Hematopoietic multipotent progenitor cell treated with erythropoietin and hydrocortisone succinate and interleukin-3 and kit ligand, for 4 days (in vitro differentiated cells): ENCODE measurements around the gene IQGAP2.

Experiments used
- DNase-seq: peaks from one replicate; pipeline ENCODE4 v3.0.0-alpha.2; 2015

IQGAP2 gene

GRCh38 chr5:76692651-76693050 lies 289.6 kb downstream of the IQGAP2 start:
- DNase-seq = no peak

GRCh38 chr5:76693141-76693540 lies 290.1 kb downstream of the IQGAP2 start:
- no peak for DNase-seq

- no peak for DNase-seq
Measured at GRCh38 chr5:76694317-76694716, 291.2 kb downstream of the IQGAP2 start.

DNA sequence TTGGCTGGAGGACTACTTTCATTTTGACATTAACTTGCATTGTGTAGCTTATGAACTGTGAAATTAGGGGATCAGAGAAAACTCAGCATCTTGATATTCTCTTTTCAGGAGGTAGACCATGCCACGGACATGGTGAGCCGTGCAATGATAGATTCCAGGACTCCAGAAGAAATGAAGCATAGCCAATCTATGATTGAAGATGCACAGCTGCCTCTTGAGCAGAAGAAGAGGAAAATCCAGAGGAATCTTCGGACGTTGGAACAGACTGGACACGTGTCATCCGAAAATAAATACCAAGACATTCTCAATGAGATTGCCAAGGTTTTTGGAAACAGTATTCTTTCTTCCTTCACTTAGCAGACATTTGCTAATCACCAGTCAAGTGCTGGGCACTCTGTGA lies 292.3 kb downstream of the IQGAP2 start:
- no peak for DNase-seq

DNA sequence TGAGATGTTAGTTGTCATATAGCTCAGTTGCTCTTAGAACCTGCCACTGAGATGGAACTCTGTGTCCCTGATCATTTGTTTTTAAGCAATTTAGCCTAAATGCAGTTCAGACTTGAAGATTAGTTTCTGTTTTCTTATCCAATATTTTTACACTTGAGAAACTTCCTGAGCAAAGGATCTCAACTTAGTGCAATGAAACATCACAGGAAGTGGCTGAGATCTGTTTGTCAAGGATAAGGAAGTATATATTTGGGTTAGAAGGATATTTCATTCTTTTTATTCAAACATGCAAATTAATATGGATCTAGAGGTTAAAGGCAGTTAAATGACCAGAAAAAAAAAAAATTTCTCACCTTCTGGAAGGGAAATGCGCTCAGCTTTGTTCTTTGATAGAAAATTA lies 293.2 kb downstream of the IQGAP2 start:
- peak; percentile 83 for DNase-seq

DNA sequence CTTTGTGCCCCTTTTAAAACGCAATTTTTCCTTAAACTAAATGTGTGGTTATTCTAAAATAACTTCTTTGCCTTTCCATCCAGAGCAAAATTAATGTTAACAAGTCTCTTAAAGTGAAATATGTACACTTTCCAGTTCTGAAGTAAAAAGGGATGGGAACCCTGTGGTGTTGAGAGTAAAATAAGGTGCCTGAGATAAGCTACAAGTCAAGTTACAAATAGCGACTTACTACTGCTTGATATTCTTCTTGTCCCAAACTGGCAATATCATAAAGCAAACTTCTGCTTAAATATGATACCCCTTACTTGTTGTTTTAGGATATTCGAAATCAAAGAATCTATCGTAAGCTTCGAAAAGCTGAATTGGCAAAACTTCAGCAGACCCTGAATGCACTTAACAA lies 294.6 kb downstream of the IQGAP2 start:
- peak; percentile 53 for DNase-seq

GRCh38 chr5:76700571-76700970 lies 297.5 kb downstream of the IQGAP2 start:
- DNase-seq = no peak

DNA sequence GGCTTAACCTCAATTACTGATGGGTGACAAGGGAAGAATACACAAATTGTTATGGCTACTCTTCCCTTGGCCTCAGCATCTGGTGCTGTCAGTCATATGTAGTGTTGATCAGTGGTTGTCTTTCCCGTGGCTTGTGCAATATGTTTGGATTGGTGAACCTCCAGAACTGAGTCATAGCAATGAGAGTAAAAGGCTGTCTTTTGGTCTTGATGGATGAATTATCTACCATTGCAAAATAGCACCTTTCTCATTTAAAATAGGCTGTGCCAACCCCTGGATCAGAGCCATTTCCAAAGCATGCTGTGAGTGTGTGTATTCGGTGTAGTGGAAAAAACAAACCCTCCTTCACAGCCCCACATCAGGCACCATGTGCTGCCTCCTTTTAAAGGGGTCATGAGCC lies 298.2 kb downstream of the IQGAP2 start:
- no peak for DNase-seq

- DNase-seq = no peak
Measured at GRCh38 chr5:76703707-76704106, 300.6 kb downstream of the IQGAP2 start.

GRCh38 chr5:76704131-76704663 lies 301.1 kb downstream of the IQGAP2 start:
- DNase-seq = no peak

- peak; percentile 47 for DNase-seq
Measured at GRCh38 chr5:76705574-76705973, 302.5 kb downstream of the IQGAP2 start.

GRCh38 chr5:76709762-76710161 lies 306.7 kb downstream of the IQGAP2 start:
- no peak for DNase-seq

- peak; percentile 31 for DNase-seq
Measured at GRCh38 chr5:76710991-76711390, 307.9 kb downstream of the IQGAP2 start.

DNA sequence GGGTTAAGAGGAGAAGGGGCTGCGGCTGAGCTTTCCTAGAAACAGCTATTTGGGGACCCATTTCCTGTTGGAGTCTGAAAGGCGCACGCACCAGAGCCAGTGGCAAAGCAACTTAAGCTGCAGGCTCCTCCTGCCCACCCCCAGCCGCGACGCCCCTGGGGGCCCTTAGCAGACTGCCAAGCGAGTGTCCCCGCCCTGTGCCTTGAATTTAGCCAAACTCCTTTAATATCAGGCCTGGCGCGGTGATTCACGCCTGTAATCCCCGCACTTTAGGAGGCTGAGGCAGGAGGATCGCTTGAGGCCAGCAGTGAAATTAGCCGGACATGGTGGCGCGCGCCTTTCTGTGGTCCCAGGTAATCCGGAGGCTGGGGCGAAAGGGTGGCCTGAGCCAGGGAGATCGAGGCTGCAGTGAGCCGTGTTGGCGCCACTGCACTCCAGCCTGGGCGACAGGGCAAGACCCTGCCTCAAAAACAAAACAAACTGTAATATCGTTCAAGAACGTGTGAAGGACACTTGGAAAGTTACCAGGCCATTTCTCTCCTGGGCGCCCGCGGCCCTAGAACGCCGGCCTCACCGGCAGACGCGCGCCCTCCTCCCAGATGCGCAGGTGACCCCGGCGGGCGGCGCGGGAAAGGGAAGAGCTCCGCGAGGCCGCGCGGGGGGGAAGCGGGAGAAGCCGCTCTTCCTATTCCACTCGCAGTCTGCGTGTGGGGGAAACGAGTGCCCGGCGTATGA lies 311.8 kb downstream of the IQGAP2 start:
- peak; percentile 83 for DNase-seq

GRCh38 chr5:76715486-76715735 lies 312.3 kb downstream of the IQGAP2 start:
- peak; percentile 69 for DNase-seq

DNA sequence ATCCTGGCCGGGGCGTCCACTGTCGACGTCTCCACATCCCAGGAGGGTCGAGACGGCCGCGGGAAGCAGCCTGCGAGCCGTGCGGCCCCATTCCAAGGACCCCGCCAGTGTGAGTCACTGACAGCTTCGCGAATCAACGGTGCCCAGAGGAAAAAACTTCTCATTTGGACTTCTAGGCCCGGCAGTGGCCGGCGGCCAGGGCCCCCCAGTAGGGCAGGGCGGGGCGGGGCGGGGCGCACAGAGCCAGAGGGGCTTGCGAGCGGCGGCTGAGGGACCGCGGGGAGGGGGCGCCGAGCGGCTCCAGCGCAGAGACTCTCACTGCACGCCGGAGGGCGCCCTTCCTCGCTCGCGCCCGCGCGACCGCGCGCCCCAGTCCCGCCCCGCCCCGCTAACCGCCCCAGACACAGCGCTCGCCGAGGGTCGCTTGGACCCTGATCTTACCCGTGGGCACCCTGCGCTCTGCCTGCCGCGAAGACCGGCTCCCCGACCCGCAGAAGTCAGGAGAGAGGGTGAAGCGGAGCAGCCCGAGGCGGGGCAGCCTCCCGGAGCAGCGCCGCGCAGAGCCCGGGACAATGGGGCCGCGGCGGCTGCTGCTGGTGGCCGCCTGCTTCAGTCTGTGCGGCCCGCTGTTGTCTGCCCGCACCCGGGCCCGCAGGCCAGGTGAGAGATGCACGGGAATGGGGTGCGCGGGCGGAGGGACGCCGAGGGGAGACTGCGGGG lies 312.8 kb downstream of the IQGAP2 start, which contains the start of gene F2R:
TSS of gene F2R (plus strand) at position 391 of the 720 bp plus-strand sequence. CDS start at position 573, 182 bp downstream.
- DNase-seq = peak; percentile 83

- peak; percentile 71 for DNase-seq
Measured at GRCh38 chr5:76716456-76717157, 313.5 kb downstream of the IQGAP2 start.

- DNase-seq = peak; percentile 32
Measured at GRCh38 chr5:76717222-76718083, 314.4 kb downstream of the IQGAP2 start.

DNA sequence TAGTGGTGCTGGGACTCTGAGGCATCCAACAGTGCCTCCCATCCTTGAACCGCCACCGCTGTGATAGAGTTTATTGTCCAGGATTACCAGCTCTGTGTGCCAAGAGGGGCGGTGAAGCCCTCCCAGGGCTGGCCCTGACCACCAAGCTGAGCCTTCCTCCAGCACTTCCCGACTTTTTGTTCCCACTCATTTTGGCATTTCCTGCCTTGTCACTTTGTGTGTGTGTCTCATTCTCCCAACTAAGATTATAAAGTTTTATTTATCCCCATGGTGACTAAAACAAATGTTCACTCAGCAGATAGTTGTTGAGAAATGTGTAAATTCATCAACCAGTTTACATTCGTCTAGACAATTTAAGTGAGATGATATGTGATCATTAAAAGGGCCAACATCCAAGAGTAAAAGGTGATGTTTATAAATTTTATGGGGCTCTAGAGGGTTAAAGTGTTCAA lies 315.3 kb downstream of the IQGAP2 start:
- no peak for DNase-seq

DNA sequence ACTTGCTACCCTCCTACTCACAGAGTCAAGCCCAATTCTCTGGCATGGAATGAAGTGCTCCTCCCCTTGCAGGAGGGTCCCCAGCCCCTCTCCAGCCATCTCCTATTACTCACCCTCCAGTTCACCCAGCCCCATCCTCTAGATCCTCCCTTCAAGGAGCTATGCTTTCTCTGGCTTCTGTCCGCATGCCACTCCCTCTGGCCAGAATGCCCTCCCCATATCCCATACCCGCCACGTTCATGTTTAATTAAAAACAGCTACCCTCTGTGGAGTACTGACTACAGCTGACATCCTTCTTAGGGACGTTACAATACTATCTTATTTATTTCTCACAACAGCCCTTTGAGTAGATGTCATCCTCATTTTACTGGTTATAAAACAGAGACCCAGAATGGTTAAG lies 315.8 kb downstream of the IQGAP2 start:
- no peak for DNase-seq

GRCh38 chr5:76720988-76721569 lies 318.0 kb downstream of the IQGAP2 start:
- peak; percentile 57 for DNase-seq

GRCh38 chr5:76723266-76723665 lies 320.2 kb downstream of the IQGAP2 start:
- no peak for DNase-seq
